ENCODE data around the gene PSMF1.

- no peak for TF ChIP-seq POLR2AphosphoS5 (IDR thresholded peaks at IDR 0.05; ENCODE audit: low read depth, low read length)
- TF ChIP-seq REST (IDR thresholded peaks at IDR 0.05; ENCODE audit: insufficient read depth in 1 of 2, low read depth in 2 of 2, low read length in 2 of 2) = no peak
- no peak for TF ChIP-seq SIN3A (IDR thresholded peaks at IDR 0.05; ENCODE audit: borderline replicate concordance, insufficient read depth, low read length)
Observed at GRCh38 chr20:1209447-1210387, 91.3 kb downstream of the PSMF1 start.

Measured in PFSK-1 (cell line).